SHP77 (cell line): ENCODE data around the gene KLK3.
"Not testable (repeated sequence)": the region's sequence is repeated elsewhere in the genome, so short reads cannot be mapped to it uniquely, and the experiment has no call there.

Experiments
- DNase-seq, 2 experiments: peaks; one replicate each; lab custom pipeline; 2025; lab: John Stamatoyannopoulos, UW

KLK3 gene

DNA sequence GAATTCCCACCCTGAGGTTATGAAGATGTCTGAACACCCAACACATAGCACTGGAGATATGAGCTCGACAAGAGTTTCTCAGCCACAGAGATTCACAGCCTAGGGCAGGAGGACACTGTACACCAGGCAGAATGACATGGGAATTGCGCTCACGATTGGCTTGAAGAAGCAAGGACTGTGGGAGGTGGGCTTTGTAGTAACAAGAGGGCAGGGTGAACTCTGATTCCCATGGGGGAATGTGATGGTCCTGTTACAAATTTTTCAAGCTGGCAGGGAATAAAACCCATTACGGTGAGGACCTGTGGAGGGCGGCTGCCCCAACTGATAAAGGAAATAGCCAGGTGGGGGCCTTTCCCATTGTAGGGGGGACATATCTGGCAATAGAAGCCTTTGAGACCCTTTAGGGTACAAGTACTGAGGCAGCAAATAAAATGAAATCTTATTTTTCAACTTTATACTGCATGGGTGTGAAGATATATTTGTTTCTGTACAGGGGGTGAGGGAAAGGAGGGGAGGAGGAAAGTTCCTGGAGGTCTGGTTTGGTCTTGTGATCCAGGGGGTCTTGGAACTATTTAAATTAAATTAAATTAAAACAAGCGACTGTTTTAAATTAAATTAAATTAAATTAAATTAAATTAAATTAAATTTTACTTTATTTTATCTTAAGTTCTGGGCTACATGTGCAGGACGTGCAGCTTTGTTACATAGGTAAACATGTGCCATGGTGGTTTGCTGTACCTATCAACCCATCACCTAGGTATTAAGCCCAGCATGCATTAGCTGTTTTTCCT lies 7.0 kb downstream of the KLK3 start:
- no peak for DNase-seq

- DNase-seq: no peak
Measured at GRCh38 chr19:50869479-50869878, 14.8 kb downstream of the KLK3 start.

- DNase-seq: peak; percentile 76 to 83
Measured at GRCh38 chr19:50870417-50871089, 15.8 kb downstream of the KLK3 start.

DNA sequence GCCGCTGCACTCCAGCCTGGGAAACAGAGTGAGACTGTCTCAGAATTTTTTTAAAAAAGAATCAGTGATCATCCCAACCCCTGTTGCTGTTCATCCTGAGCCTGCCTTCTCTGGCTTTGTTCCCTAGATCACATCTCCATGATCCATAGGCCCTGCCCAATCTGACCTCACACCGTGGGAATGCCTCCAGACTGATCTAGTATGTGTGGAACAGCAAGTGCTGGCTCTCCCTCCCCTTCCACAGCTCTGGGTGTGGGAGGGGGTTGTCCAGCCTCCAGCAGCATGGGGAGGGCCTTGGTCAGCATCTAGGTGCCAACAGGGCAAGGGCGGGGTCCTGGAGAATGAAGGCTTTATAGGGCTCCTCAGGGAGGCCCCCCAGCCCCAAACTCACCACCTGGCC lies 18.3 kb downstream of the KLK3 start, which contains the start of gene KLK2:
Gene KLK2 (plus strand): TSS at position 384 of the 400 bp plus-strand sequence. CDS start 35 bp downstream, outside the sequence.
- no peak for DNase-seq

- no peak for DNase-seq
Measured at GRCh38 chr19:50874211-50874610, 19.5 kb downstream of the KLK3 start.

GRCh38 chr19:50875795-50876422 lies 21.2 kb downstream of the KLK3 start:
- DNase-seq: no peak

GRCh38 chr19:50876456-50876855 lies 21.7 kb downstream of the KLK3 start:
- no peak for DNase-seq

GRCh38 chr19:50877338-50877737 lies 22.6 kb downstream of the KLK3 start:
- DNase-seq: no peak

DNA sequence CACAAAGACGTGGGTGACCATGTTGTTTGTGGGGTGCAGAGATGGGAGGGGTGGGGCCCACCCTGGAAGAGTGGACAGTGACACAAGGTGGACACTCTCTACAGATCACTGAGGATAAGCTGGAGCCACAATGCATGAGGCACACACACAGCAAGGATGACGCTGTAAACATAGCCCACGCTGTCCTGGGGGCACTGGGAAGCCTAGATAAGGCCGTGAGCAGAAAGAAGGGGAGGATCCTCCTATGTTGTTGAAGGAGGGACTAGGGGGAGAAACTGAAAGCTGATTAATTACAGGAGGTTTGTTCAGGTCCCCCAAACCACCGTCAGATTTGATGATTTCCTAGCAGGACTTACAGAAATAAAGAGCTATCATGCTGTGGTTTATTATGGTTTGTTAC lies 24.1 kb downstream of the KLK3 start:
- no peak for DNase-seq

- no peak for DNase-seq
Measured at GRCh38 chr19:50880241-50880640, 25.5 kb downstream of the KLK3 start.

DNA sequence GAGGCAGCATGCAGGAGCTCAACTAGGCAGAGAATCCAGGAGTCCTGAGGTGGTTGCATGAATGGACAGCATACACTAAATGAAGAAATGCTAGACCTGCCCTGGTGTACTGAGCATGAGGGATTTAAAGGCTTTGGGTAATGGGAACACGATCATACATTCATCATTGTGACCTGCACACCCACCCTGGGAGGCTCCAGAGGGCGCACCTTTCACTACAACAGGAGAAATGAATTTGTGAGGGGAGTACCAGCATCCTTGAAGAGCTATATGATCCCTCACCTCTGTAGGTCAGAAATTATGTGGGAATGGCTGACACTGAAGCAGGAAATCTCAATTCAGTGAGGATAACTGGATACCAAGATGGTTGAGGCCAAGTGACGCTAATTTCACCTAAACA lies 27.5 kb downstream of the KLK3 start:
- no peak for DNase-seq

DNA sequence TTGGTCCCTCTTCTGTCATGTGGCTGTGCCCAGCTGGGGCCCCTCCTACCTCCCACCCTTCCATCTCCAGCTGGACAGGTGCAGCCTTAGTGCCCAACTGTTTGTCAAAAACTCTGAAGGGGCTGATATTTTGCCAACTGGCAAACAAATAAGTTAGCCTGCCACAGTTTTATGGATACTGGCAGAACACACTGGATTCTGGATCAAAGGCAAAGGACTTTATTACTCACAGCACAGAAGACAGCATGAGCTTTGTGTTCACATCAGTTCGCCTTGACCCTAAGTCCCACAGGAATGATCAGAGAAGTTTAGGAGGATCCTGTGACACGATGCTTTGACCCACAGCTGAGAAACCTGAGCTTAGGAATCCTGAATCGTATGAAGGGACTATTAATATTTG lies 34.9 kb downstream of the KLK3 start:
- DNase-seq: no peak

- DNase-seq: no peak
Measured at GRCh38 chr19:50890422-50891252, 35.9 kb downstream of the KLK3 start.

- DNase-seq: no peak
Measured at GRCh38 chr19:50891253-50891625, 36.5 kb downstream of the KLK3 start.

DNA sequence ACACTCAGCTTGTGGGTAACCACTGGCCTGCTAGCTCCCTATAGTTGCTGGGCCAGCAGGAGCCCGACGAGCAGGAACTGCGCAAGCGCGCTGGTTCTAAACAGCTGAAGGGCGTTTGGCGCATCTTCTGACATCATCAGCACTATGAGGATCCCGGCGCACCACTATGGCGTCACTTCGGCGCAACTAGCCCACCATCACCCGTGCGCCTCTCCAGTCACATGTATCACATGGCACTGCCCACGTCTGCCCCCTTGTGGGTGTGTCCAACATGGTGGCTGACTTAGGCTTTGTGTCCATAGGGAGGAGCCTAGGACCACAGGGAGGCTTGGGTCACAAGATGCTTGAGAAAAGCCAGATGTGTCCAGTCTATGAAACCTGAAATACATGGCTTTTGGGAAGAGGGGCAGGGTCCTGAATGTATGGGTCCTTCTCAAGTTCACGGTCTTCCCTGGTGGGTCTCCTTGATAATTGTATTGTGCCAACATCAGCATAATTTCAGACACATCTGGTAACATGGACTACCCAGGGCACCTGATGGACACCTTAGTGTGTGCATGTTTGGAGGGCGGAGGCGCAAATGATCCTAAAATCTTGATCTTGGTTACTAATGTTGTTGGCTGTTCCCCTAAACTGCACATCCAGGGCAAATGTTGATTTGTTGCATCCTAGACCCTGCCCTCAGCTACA lies 38.5 kb downstream of the KLK3 start:
- DNase-seq: no peak

DNA sequence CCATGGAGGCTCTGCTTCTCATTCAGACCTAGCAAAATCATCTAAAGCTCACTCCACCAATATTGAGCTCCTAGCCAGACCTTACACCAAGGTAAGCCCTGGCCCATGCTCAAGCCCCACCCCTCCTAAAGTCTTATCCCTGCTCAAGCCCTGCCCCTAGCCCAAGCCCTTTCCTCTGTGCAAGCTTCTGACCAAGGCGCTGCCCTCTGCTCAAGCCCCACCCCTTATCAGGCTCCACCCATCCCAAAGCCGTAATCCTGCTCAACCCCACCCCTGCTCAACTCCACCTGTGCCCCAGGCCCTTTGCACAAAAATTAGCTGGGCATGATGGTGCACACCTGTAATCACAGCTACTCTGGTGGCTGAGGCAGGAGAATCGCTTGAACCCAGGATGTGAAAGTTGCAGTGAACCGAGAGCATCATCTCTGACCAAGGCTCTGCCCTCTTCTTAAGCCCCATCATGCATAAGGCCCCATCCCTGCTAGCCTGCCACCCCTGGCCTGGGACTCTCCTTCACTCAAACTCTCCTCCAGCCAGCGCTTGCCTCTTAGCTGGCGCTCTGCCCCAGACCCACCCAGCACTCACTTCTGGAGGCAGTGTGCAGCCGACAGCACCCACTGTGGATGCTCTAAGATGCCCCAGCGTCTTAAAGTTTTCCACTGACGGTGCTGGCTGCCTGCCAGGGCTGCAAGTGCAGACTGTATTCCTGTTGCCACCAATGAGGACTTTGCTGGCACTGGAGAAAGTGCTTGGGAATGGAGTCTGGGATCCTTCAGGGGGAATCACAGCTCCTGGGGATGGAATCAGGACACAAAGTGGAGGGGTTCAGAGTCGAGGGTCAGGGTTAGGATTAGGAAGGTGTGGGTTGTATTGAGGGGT lies 40.0 kb downstream of the KLK3 start:
- no peak for DNase-seq

DNA sequence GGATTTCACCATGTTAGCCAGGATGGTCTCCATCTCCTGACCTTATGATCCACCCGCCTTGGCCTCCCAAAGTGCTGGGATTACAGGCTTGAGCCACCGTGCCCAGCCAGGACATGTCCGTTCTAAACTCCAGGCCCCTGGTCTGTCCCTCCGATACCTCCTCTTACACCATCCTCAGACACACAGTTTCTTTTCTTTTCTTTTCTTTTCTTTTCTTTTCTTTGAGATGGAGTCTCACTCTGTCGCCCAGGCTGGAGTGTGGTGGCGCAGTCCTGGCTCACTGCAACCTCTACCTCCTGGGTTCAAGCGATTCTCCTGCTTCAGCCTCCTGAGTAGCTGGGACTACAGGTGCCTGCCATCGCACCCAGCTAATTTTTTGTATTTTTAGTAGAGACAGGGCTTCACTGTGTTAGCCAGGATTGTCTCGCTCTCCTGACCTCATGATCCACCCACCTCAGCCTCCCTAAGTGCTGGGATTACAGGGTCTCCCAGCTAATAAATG lies 41.4 kb downstream of the KLK3 start:
- DNase-seq: not testable (repeated sequence)

GRCh38 chr19:50896591-50897190 lies 42.0 kb downstream of the KLK3 start:
- DNase-seq: peak; percentile 56 to 82

DNA sequence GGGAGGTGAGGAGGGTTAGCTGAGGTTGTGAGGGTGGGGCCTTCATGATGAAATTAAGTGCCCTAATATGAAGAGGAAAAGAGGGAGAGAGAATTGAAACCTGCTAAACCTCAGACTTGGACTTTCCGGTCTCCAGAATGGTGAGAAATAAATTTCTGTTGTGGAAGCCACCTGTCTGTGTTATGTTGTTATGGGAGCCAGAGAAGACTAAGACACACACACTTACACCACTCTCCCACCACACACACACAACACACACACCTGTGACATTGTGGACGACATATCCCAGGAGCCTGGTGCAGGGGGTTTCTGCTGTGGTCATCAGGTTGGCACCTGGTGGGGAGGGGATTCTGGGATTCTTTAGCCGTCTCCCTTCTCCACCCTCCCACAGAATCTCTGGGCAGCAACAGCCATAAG lies 42.5 kb downstream of the KLK3 start:
- no peak for DNase-seq

GRCh38 chr19:50897612-50898011 lies 42.9 kb downstream of the KLK3 start:
- DNase-seq: no peak
